BLaER1 (cell line): ENCODE measurements around the gene ADAM23.

Experiments
- H3K27ac ChIP-seq: shearing (Covaris generic); formaldehyde crosslinking; 2 replicates; pipeline ENCODE4 v1.8.1; 2022
- H3K27me3 ChIP-seq: shearing (Covaris generic); formaldehyde crosslinking; 2 replicates; pipeline ENCODE4 v1.8.1; 2022
- H3K36me3 ChIP-seq: shearing (Covaris generic); formaldehyde crosslinking; 2 replicates; pipeline ENCODE4 v1.8.1; 2022
- H3K4me1 ChIP-seq: shearing (Covaris generic); formaldehyde crosslinking; 2 replicates; pipeline ENCODE4 v1.8.1; 2022
- H3K4me2 ChIP-seq: shearing (Covaris generic); formaldehyde crosslinking; 2 replicates; pipeline ENCODE4 v1.8.1; 2022
- H3K4me3 ChIP-seq: shearing (Covaris generic); formaldehyde crosslinking; 2 replicates; pipeline ENCODE4 v1.8.1; 2022
- H3K9ac ChIP-seq: shearing (Covaris generic); formaldehyde crosslinking; 2 replicates; pipeline ENCODE4 v1.8.1; 2022
- H3K9me3 ChIP-seq: shearing (Covaris generic); formaldehyde crosslinking; 2 replicates; pipeline ENCODE4 v1.8.1; 2022
- H4K20me1 ChIP-seq: shearing (Covaris generic); formaldehyde crosslinking; 2 replicates; pipeline ENCODE4 v1.8.1; 2022
- Cebpa-rat ChIP-seq: shearing (Covaris generic); IDR thresholded peaks from 2 replicates; pipeline ENCODE4 v1.8.1; 2022

The ADAM23 gene

GRCh38 chr2:206526416-206526815 lies 83.1 kb downstream of the ADAM23 start:
- TF ChIP-seq Cebpa-rat, result no peak
- no peaks in the 10 kb centered on the region for H3K27me3 ChIP-seq
- H3K4me3 ChIP-seq, result no peak overlapping the region
- no peak overlapping the region for H3K9ac ChIP-seq
- no peaks in the 10 kb centered on the region for H3K36me3 ChIP-seq
- no peaks in the 10 kb centered on the region for H3K4me1 ChIP-seq
- H3K27ac ChIP-seq, result no peak overlapping the region
- H3K4me2 ChIP-seq, result no peak overlapping the region
- H4K20me1 ChIP-seq, result no peaks in the 10 kb centered on the region
- no peaks in the 10 kb centered on the region for H3K9me3 ChIP-seq

- no peaks in the 10 kb centered on the region for H3K9me3 ChIP-seq
- H4K20me1 ChIP-seq, result no peaks in the 10 kb centered on the region
- no peaks in the 10 kb centered on the region for H3K4me1 ChIP-seq
- no peaks in the 10 kb centered on the region for H3K36me3 ChIP-seq
- H3K4me2 ChIP-seq, result no peak overlapping the region
- H3K4me3 ChIP-seq, result no peak overlapping the region
- H3K9ac ChIP-seq, result no peak overlapping the region
- H3K27ac ChIP-seq, result no peak overlapping the region
- no peak for TF ChIP-seq Cebpa-rat
- no peaks in the 10 kb centered on the region for H3K27me3 ChIP-seq
Observed at GRCh38 chr2:206527153-206527552, 83.8 kb downstream of the ADAM23 start.

- Histone ChIP-seq H3K9ac (no peak overlapping the region), H3K4me2 (no peak overlapping the region), H4K20me1 (no peaks in the 10 kb centered on the region), H3K4me1 (peaks cover 8% of the 10 kb centered on the region; the same call in 1 of the 2 replicates), H3K36me3 (no peaks in the 10 kb centered on the region), H3K9me3 (no peaks in the 10 kb centered on the region), H3K27ac (no peak overlapping the region), H3K4me3 (no peak overlapping the region), H3K27me3 (no peaks in the 10 kb centered on the region)
- TF ChIP-seq Cebpa-rat, result no peak
Observed at GRCh38 chr2:206530727-206531126, 87.4 kb downstream of the ADAM23 start.

GRCh38 chr2:206531996-206532543 lies 88.7 kb downstream of the ADAM23 start:
- Histone ChIP-seq H4K20me1 (no peaks in the 10 kb centered on the region), H3K4me1 (peaks cover 8% of the 10 kb centered on the region; the same call in 1 of the 2 replicates), H3K27me3 (no peaks in the 10 kb centered on the region), H3K27ac (no peak overlapping the region), H3K4me2 (no peak overlapping the region), H3K9ac (no peak overlapping the region), H3K4me3 (no peak overlapping the region), H3K36me3 (no peaks in the 10 kb centered on the region), H3K9me3 (no peaks in the 10 kb centered on the region)
- no peak for TF ChIP-seq Cebpa-rat

- Histone ChIP-seq H3K36me3 (no peaks in the 10 kb centered on the region), H4K20me1 (no peaks in the 10 kb centered on the region), H3K9ac (no peak overlapping the region), H3K9me3 (no peaks in the 10 kb centered on the region), H3K4me1 (peaks cover 8% of the 10 kb centered on the region; the same call in 1 of the 2 replicates), H3K4me3 (no peak overlapping the region), H3K27me3 (no peaks in the 10 kb centered on the region), H3K4me2 (no peak overlapping the region), H3K27ac (no peak overlapping the region)
- no peak for TF ChIP-seq Cebpa-rat
Observed at GRCh38 chr2:206533977-206534376, 90.6 kb downstream of the ADAM23 start.

GRCh38 chr2:206535260-206535986 lies 92.1 kb downstream of the ADAM23 start:
- Histone ChIP-seq H3K27ac (no peak overlapping the region), H3K36me3 (no peaks in the 10 kb centered on the region), H3K4me3 (no peak overlapping the region), H3K9me3 (no peaks in the 10 kb centered on the region), H3K4me1 (peaks cover 8% of the 10 kb centered on the region; the same call in 1 of the 2 replicates), H3K27me3 (no peaks in the 10 kb centered on the region), H3K9ac (no peak overlapping the region), H3K4me2 (no peak overlapping the region), H4K20me1 (no peaks in the 10 kb centered on the region)
- no peak for TF ChIP-seq Cebpa-rat

GRCh38 chr2:206540757-206541156 lies 97.4 kb downstream of the ADAM23 start:
- no peak for TF ChIP-seq Cebpa-rat
- Histone ChIP-seq H3K36me3 (no peaks in the 10 kb centered on the region), H3K9ac (no peak overlapping the region), H4K20me1 (no peaks in the 10 kb centered on the region), H3K4me3 (no peak overlapping the region), H3K27me3 (no peaks in the 10 kb centered on the region), H3K4me2 (no peak overlapping the region), H3K27ac (no peak overlapping the region), H3K4me1 (no peaks in the 10 kb centered on the region), H3K9me3 (no peaks in the 10 kb centered on the region)

GRCh38 chr2:206543073-206543472 lies 99.7 kb downstream of the ADAM23 start:
- no peaks in the 10 kb centered on the region for H3K27me3 ChIP-seq
- no peak overlapping the region for H3K9ac ChIP-seq
- H3K4me3 ChIP-seq, result no peak overlapping the region
- H3K9me3 ChIP-seq, result no peaks in the 10 kb centered on the region
- no peaks in the 10 kb centered on the region for H4K20me1 ChIP-seq
- no peak overlapping the region; the same call in 1 of the 2 replicates for H3K4me2 ChIP-seq
- H3K27ac ChIP-seq, result no peak overlapping the region
- TF ChIP-seq Cebpa-rat, result no peak
- no peaks in the 10 kb centered on the region for H3K36me3 ChIP-seq
- H3K4me1 ChIP-seq, result no peaks in the 10 kb centered on the region

- Histone ChIP-seq H3K27me3 (no peaks in the 10 kb centered on the region), H3K4me3 (no peak overlapping the region), H3K27ac (no peak overlapping the region), H3K9me3 (no peaks in the 10 kb centered on the region), H3K36me3 (no peaks in the 10 kb centered on the region), H4K20me1 (no peaks in the 10 kb centered on the region), H3K4me2 (no peak overlapping the region), H3K9ac (no peak overlapping the region), H3K4me1 (no peaks in the 10 kb centered on the region)
- TF ChIP-seq Cebpa-rat, result no peak
Observed at GRCh38 chr2:206548383-206548782, 105.1 kb downstream of the ADAM23 start.

GRCh38 chr2:206555721-206556120 lies 112.4 kb downstream of the ADAM23 start:
- H3K4me1 ChIP-seq, result peaks cover 10% of the 10 kb centered on the region; the same call in 1 of the 2 replicates
- no peaks in the 10 kb centered on the region for H4K20me1 ChIP-seq
- TF ChIP-seq Cebpa-rat, result no peak
- H3K36me3 ChIP-seq, result no peaks in the 10 kb centered on the region
- H3K4me2 ChIP-seq, result no peak overlapping the region
- H3K9me3 ChIP-seq, result no peaks in the 10 kb centered on the region
- H3K27ac ChIP-seq, result no peak overlapping the region
- no peaks in the 10 kb centered on the region for H3K27me3 ChIP-seq
- H3K4me3 ChIP-seq, result no peak overlapping the region
- H3K9ac ChIP-seq, result no peak overlapping the region
